Stimulated activated CD8-positive, alpha-beta memory T cell treated with anti-CD3 and anti-CD28 coated beads, Interleukin-15, amount 100 ng/mL, for 48 hours (primary cell): ENCODE results near the gene CADPS.

Source experiments
- DNase-seq, 2 donors: peaks; one replicate each; pipeline ENCODE4 v3.0.0-alpha.2; 2020; ENCODE audit warnings: low read depth in 2 of 2

CADPS gene

DNA sequence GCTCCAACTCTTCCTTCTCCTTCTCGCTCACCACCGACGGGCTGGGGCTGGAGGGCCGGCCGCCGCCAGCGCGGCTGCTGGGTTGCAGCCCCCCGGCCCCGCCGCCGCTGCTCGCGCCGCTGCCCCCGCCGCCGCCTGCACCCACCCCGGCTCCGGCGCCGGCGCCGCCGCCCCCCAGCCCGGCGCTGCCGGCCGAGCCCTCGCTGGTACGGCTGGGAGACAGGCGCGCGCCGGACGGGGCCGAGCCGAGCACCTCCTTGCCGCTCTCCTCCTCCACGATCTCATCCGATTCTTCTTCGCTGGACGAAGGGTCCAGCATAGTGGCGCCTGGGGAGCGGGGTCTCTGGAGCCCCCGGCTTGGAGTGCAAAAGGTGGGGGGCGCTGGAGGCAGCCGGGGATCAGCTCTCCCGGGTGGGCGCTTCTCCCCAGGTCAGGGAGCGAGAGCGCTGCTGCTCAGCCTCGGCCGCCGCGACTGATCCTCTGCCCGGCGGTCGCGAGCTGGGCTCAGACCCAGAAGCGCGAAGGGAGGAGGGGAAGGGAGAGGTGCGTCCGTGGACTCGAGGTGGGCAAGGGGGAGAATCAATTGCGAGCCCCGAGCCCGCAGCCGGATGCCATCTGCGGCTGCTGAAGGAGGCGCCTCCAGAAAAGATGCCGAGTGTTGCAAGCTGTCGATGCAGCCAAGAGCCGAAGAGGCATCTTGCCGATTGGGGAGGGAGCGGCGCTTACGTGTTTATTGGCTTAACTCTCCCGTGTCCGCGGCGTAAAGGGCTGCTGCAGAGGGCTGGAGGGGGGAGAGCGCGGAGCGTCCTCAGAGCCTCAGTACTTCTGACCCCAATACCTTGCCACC, at the start of gene CADPS:
Gene CADPS, minus strand, starts transcription at position 706 of the 847 bp plus-strand sequence. Its CDS starts 387 bp downstream, at position 319.
- no peak for DNase-seq

DNA sequence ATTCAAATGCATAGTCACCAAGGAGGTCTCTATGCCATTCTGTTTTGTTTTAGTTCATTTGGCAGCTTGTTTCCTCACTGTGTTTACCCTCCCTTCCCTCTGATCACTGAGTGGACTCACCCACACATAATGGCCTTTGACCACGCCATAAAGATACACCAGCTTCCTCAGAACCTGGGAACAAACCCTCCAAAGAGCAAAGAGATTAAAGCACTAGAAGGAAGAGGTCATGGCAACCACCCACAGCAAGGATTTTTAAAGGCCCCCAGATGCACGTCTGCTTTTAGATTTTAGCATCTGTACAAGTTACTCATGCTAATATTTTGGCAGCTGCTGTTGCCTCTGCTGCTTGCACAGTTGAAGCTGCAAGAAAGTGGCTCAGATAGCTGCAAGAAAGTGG, 47.9 kb upstream of the CADPS start:
- no peak for DNase-seq

DNA sequence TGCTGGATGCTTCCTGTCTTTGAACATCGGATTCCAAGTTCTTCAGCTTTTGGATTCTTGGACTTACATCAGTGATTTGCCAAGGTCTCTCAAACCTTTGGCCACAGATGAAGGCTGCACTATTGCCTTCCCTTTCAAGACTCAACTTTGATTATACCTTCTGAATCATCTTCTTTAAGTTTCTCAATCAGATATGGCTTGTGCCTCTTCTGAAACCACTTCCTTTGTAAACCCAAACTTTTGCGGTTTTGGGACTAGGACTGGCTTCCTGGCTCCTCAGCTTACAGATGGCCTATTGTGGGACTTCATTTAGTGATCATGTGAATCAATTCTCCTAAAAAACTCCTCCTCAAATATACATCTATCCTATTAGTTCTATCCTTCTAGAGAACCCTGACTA, 47.1 kb upstream of the CADPS start:
- DNase-seq, result no peak

GRCh38 chr3:62920466-62920784, 45.2 kb upstream of the CADPS start:
- no peak for DNase-seq

GRCh38 chr3:62919784-62920465, 44.7 kb upstream of the CADPS start:
- DNase-seq, result no peak

- DNase-seq, result no peak
Observed at GRCh38 chr3:62918777-62919176, 43.6 kb upstream of the CADPS start.

DNA sequence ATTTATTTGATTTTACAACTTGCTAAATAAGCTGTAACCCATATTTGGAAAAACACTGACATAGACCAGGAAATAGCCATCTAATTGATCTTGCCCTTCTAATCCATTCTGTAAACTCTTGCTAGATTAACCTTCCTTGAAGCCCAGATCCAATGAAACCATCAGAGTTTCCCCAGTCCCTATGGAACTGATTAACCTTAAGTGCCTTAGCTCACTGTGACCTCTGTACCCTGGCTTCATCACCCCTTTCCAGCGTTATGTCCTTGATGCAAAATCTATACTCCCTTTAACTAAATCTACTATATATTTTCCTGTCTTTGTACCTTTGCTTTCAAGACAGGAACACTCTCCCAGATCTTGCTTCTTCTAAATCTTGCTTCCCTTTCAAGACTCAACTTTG, 42.9 kb upstream of the CADPS start:
- no peak for DNase-seq

DNA sequence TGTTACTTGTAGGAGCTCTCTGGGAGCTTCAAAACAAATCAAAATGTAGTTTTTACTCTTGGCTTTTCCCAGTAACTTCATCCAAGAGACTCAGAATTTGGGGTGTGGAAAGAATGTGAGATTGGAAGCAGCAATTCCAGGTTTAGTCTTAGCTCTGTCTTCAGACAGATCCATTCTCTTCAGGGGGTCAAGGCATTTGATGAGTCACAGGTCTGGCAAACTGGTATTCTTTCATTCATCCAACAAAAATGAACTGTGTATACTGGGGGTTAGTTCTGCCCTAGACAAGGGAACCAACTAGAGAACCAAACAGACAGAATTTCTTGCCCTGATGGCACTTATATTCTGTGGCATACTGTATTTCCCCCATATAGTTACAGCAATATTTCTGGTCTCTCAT, 36.3 kb upstream of the CADPS start:
- DNase-seq, result no peak

- DNase-seq, result no peak
Observed at GRCh38 chr3:62905331-62905730, 30.1 kb upstream of the CADPS start.

DNA sequence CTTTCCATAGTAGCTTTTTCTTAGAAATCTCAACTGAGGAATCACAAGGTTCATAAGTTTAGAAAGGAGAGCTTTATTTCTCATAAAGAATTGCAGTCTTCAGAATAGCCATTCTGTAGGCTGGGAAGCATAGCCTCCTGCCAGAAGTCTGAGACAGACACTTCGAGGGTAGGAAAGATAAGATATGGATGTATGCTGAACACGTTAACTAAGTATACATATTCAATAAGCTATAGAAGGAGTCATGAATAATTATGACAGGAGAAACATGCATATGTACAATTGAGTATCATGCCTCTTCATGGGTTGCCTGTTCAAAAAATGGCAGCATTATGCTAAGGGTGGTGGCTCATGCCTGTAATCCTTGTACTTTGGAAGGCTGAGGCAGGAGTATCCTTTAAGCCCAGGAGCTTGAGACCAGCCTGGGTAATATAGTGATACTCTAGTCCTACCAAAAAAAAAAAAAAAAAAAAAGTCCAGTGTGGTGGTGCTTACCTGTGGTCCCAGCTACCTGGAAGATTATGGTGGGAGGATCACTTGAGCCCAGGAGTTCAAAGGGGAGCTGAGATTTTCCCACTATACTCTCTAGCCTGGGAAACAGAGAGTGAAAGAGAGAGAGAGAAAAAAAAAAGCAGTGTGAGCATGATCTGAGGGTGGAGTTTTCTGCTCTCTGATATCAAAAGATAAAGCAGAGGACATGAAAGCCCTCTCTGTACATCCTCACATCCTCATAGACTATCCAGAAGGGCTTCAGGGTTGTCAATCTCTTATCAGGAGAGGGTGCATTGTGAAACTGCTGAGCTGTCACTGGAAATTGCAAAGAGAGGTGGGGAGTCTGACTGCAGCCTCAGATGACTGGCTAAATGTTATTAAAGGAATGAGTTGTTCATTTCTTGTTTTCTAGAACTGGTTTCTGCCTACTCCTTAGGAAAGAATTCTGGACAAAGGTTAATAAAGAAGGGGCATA, 23.6 kb upstream of the CADPS start:
- no peak for DNase-seq

DNA sequence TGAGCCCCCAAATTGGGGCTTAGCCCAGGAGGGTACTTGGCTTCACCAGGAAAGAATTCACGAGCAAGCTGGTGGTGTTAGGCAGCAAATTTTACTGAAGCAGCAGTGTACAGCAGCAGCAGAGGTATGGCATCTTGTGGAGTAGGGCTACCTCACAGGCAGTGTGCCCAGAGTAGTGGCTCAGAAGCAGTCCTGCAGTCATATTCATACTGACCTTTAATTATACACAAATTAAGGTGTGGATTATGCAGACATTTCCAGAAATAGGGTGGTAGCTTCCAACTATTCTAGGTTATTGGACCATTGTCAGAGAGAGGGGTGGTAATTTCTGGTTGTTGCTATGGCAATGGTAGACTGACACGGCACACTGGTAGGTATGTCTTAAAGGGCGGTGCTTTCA, 20.7 kb upstream of the CADPS start:
- no peak for DNase-seq

DNA sequence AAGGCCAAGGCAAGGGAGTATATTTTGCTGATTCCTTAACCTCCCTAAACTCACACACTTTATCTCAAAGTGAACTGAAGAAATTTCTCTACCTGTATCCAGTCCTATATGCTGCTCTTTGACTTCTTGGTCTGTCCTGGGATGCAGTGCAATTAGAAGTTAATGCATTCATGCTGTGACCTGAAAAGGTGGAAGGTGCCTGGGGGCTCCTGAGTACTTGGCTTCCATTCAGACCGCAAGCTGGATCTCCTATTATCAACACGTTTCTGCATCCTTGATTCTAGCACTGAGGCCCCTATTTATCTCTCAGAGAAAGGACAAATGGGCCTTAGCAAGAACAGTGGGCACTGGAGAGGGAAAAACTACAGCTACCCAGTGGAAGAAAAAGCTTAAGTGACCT, 17.7 kb upstream of the CADPS start:
- DNase-seq, result no peak

DNA sequence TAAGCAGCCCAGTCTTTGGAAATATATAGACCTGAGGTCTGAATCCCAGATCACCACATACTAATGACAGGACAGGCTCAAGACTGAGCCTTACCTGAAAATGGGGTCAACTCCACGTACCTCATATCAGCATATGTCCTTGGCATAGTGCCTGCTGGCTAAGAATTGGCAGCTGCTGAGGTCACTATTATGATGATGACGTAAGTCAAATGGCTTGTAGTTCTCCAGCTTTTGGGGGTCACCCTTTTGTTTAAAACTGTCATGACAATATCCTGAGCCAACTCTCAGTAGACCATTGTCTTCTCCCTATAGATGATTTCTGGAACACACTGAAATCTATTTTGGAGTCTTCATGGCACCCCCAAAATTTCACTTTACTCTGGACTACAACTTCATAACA, 16.8 kb upstream of the CADPS start:
- no peak for DNase-seq

DNA sequence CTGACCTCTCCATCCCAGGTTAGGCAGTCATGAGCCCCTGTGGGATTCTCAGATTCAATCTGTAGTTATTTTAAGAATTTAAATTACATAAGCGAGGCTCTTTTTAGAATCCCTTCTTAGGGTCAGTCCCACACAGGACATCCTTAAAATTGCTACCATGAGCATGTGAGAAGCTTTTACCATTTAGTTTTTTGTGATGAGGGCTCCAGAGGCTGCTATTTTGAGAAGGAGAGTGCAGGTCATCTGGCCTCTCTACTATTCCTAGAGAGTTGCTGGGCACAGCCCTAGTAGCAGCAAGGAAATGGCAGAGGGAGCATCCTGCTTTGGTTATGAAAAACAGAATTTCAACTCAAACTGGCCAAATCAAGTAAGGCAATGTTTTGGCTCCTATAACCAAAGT, 13.6 kb upstream of the CADPS start:
- DNase-seq, result no peak

DNA sequence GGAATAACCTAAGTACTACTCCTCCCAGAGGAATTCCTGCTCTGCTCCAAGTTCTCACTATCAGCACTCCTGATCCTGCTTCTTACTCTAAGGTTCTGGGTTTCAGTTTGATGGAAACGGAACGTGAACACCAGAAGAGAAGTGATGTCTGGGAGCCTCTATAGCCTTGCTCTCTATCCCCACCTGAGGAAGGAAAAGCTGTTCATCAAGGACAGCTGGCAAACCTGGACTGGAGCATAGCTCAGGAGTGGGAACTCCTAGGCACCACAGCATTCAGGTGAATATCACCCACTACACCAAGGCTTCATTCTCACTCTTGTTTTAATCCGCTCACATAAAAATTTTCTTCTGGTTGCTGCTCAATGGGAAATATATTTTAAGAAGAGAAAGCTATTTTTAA, 13.0 kb upstream of the CADPS start:
- DNase-seq, result no peak

DNA sequence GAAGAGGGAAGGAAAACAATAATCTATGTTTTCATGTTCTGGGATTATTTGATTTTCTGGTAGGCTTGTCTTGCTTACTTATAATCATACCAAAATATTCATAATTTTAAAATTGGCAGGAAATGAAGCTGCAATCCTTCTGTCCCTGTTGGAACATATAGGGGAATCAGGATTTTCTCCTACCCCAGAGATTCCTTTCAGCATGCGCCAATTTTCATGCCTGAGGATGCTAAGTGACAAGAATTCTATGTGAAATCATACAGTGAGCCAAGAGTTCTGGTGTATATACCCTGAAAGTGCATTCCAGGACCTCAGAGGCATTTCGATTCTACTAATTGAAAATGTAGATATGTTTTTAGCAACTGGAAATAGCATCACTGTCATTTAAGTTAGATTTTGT, 9.9 kb upstream of the CADPS start:
- no peak for DNase-seq

DNA sequence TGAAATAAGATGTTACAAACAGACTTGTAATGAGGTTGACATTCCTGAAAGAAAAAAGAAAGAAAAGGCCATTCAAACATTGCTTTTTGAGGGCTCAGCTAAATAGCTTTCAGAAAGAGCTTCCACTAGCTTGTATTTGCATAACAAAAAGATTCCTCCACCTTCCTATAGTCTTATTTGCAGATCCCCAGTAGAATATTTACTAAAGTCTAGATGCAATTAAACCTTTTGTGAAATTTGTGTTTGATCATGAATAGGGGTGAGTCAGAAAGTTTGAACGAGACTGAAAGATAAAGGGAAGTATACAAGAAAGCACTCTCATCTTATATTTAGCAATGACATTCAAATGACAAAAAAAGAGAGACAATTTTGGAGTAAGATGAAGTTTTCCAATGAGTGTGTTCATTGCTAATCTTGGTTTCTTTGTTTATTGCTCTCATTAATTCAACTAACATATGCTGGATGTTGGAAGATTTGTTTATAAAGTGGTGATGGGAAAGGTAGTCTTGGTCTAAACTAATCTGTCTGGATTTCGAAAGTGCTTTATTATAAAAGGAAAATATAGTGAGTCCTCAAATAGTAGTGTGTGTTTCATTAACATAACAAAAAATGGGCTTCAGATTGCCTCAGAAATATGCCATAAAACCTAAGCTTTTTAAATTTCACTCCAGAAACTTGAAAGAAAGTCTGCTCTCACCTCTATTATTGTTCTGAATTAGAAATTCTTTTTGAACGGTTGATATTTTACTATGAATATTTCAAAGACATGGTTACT, 9.1 kb upstream of the CADPS start:
- DNase-seq, result no peak

GRCh38 chr3:62882676-62883200, 7.5 kb upstream of the CADPS start:
- DNase-seq, result no peak

DNA sequence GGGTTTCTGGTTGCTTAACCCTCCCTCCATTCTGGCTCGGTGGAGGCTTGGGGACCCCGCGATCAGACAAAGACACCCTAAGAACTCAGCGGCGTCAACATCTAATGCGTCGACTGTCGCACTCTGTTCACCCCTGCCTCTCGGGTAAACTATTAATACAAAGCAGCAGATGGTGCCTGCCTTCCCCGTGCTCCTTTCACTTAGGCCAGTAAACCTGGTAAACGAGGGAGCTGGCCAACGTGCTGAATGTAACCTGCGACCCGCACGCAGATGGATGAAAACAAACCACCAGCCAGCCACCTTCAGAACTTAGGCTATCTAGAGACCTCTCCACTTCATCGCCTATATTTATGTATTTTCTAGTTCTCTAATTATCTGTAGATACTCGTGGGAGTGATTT, 848 bp upstream of the CADPS start:
- DNase-seq, result no peak

DNA sequence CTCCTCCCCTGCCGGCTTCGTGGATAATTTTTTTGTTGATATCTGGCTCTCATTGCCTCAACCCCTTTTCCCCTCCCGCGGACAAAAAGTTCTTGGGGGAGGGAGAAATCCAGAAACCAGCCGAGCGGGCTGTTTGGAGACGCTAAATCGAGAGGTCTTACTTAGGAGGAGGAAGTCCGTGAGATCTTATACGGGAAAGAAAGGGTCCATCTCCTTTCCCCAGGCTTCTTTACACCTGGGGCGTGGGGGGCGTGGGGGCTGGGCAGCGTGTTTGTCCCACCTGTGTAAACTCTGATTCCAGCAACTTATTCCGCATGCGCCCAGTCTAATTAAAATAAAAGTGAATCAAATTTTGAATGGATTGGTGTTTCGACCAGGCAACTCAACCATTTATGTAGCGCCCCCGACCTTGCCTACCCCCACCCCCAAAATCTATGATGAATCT, 364 bp upstream of the CADPS start:
- no peak for DNase-seq
